ENCODE results near the gene CROCC2. TPM values are rescaled to one million over a fixed set of nuclear protein-coding genes. Genes with fewer than 3 reads are reported as not detected.

Gene CROCC2
- total RNA-seq, 1 donor from 2014 or later: not detected

DNA sequence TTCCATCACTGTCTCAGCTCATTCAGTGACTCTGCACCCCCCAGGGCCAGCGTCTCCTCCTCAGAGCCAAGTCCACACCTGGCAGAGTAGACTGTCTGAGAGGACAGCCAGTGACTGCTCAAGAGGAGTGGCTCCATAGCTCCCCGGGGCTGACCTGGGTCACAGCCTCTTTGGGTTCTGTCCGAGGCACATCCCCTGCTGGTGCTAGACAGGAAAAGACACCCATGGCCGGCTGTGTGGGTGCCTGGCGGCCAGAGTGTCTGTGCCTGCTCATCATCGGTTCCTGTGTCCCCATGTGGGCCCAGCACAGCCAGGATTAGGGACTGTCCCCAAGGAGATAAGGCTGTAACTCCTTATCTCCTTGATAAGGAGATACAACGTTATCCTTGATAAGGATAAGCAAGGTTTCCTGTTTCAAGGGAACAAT, 3.5 kb upstream of the CROCC2 start:
- Histone ChIP-seq H3K4me3 (ENCODE audit: low read depth, low read length) (no peak overlapping the region), H3K36me3 (ENCODE audit: control insufficient read depth, insufficient read depth, low read length) (no peaks in the 10 kb centered on the region), H3K27me3 (ENCODE audit: control insufficient read depth, insufficient read depth, low read length) (peaks cover 20% of the 10 kb centered on the region)
- TF ChIP-seq, protein P1, sequence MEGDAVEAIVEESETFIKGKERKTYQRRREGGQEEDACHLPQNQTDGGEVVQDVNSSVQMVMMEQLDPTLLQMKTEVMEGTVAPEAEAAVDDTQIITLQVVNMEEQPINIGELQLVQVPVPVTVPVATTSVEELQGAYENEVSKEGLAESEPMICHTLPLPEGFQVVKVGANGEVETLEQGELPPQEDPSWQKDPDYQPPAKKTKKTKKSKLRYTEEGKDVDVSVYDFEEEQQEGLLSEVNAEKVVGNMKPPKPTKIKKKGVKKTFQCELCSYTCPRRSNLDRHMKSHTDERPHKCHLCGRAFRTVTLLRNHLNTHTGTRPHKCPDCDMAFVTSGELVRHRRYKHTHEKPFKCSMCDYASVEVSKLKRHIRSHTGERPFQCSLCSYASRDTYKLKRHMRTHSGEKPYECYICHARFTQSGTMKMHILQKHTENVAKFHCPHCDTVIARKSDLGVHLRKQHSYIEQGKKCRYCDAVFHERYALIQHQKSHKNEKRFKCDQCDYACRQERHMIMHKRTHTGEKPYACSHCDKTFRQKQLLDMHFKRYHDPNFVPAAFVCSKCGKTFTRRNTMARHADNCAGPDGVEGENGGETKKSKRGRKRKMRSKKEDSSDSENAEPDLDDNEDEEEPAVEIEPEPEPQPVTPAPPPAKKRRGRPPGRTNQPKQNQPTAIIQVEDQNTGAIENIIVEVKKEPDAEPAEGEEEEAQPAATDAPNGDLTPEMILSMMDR (IDR thresholded peaks at IDR 0.05; ENCODE audit: insufficient read depth, low read length, severe bottlenecking): no peak
- no peak for DNase-seq (ENCODE audit: low read depth)
- FAIRE-seq: no peak

- FAIRE-seq (no peak), DNase-seq (ENCODE audit: low read depth) (no peak)
Observed at GRCh38 chr2:240903191-240904060, 2.7 kb upstream of the CROCC2 start.

DNA sequence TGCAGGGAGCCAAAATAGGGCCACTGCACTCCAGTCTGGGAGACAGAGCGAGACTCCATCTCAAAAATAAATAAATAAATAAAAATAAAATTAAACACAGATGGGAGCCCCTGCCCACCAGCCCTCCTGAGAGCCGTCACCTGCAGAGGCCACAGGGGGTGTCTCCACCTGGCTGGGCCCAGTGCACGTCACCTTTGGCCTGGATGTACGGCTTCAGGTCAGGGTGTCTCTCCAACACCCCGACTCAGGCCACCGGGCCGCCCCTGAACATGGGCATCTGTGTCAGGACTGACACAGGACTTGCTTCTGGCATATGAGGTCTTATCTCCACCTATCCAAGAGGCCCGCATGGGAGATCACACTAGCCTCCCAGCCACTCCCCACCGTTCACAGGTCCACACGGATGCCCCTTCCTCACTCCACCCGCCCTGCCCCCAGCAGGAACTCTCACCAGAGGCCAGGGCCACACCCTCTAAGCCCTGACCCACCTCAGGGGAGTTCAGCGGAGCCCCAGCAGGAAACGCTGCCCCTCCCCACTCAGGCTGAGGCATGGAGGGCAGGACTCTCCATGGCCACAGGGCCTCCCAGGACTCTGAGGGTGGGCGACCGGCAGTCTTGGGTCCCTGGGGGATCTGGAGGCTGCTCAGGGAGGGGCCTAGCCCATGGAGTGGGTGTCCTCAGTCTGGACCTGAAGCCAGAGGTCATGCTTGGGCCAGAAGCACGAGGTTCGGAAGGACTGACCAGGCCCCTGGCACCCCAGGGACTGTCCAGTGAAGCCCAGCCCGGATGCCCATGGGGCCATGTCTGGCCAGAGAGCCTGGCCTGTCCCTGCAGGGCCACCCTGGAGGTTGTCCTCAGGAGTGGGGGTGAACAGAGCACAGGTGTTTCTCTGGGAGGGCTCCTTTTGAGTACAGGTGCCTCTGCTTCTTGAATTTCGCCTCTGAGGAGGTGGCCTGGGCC, 1.6 kb upstream of the CROCC2 start:
- no peaks in the 10 kb centered on the region for H3K36me3 ChIP-seq (ENCODE audit: control insufficient read depth, insufficient read depth, low read length)
- TF ChIP-seq, protein P1 (IDR thresholded peaks at IDR 0.05; ENCODE audit: insufficient read depth, low read length, severe bottlenecking): no peak
- H3K4me3 ChIP-seq (ENCODE audit: low read depth, low read length): no peak overlapping the region
- peaks cover 20% of the 10 kb centered on the region for H3K27me3 ChIP-seq (ENCODE audit: control insufficient read depth, insufficient read depth, low read length)
- DNase-seq (ENCODE audit: low read depth) (no peak), FAIRE-seq (no peak)

More at GRCh38 chr2:240903191-240904060, 2.7 kb upstream of the CROCC2 start:
- Histone ChIP-seq H3K27me3 (ENCODE audit: control insufficient read depth, insufficient read depth, low read length) (peaks cover 20% of the 10 kb centered on the region), H3K4me3 (ENCODE audit: low read depth, low read length) (no peak overlapping the region), H3K36me3 (ENCODE audit: control insufficient read depth, insufficient read depth, low read length) (no peaks in the 10 kb centered on the region)
- TF ChIP-seq, protein P1 (IDR thresholded peaks at IDR 0.05; ENCODE audit: insufficient read depth, low read length, severe bottlenecking): no peak

DNA sequence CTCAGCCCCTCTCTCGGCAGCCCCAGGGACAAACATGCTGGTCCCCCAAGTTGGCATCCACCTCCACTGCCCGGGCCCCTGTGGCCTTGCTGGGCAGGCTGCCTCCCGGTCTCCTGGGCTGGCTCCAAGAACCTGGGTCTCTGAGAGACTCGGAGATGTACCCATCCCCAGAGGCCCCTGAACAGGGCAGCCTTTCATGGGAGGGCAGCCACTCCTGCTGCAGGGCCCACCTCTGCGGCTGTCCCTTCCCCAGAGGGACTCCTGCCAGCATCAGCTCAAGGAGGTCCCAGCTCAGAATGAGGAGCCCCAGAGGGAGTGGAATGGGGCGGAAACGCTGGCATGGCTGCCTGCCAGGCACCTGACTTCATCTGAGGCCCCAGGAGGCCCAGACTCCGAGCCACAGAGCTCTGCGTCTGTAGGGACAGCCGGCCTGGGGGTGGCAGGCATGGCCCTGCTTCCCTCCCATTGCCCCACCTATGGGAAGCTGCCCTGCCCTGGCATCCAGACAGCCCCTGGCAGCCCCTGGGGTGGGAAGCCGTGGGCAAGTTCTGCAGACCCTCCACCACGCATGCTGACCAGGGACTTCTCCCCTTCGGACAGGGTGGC, 857 bp upstream of the CROCC2 start:
- H3K36me3 ChIP-seq (ENCODE audit: control insufficient read depth, insufficient read depth, low read length): no peaks in the 10 kb centered on the region
- H3K27me3 ChIP-seq (ENCODE audit: control insufficient read depth, insufficient read depth, low read length): peaks cover 21% of the 10 kb centered on the region
- H3K4me3 ChIP-seq (ENCODE audit: low read depth, low read length): no peak overlapping the region
- TF ChIP-seq, protein P1 (IDR thresholded peaks at IDR 0.05; ENCODE audit: insufficient read depth, low read length, severe bottlenecking): no peak
- FAIRE-seq (no peak), DNase-seq (ENCODE audit: low read depth) (no peak)

DNA sequence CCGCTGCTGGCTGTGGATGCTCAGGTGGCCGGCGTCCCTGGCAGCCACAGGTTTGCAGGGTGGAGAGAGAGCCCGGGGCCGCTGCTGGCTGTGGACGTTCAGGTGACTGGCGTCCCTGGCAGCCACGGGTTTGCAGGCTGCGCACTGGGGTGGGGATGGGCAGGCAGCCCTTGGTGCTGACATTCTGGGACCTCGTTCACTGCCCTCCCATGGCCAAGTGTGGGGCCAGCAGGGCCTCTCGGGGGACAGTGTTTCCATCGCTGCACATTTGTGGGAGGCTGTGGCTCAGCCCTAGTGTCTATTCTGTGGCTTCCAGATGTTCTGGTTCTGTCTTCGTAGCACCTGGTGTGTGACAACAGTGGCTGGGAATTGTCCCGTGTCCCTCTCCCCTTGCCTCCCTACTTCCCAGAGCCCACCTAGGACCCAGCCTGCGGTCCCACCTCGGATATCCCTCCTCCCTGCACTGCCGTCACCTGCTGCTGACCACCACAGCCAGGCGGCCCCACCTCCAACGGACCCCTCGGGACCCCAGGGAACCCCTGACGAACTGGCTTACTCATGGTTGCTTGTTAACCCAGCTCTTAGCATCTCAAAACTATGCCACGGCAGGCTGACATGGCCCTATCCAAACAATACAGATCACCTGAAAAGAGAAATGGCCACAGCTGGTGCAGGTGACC, 915 bp downstream of the CROCC2 start:
- DNase-seq (ENCODE audit: low read depth) (no peak), FAIRE-seq (no peak)
- TF ChIP-seq, protein P1 (IDR thresholded peaks at IDR 0.05; ENCODE audit: insufficient read depth, low read length, severe bottlenecking): no peak
- Histone ChIP-seq H3K36me3 (ENCODE audit: control insufficient read depth, insufficient read depth, low read length) (no peaks in the 10 kb centered on the region), H3K27me3 (ENCODE audit: control insufficient read depth, insufficient read depth, low read length) (peaks cover 22% of the 10 kb centered on the region), H3K4me3 (ENCODE audit: low read depth, low read length) (no peak overlapping the region)
